Left lung (tissue), 10 donors: ENCODE data around the gene ENDOD1. TPM values are rescaled to one million over a fixed set of nuclear protein-coding genes. Genes with fewer than 3 reads are reported as not detected.
A peak's percentile ranks its signal among the peaks of the same experiment; 100 is the strongest.

Experiments used
- ATAC-seq: fragments of 200-7000 bp; cut with Tn5 transposase; one replicate; pipeline ENCODE4 v1.9.1; 2020; ENCODE audit warnings: moderate library complexity
- DNase-seq, 4 donors: peaks; one replicate each; pipeline ENCODE4 v3.0.0-alpha.2; 2013 to 2020
- H3K27ac ChIP-seq, 2 donors: fragments of 200-600 bp; sonication (generic) in 1 of 2; one replicate each; pipeline versions ENCODE4 v1.5.0 to v1.8.0; 2020 to 2021
- H3K27me3 ChIP-seq, 2 donors: fragments of 200-600 bp; sonication (generic) in 1 of 2; one replicate each; pipeline versions ENCODE4 v1.5.0 to v1.8.0; 2020 to 2021
- H3K36me3 ChIP-seq, 2 donors: fragments of 200-600 bp; sonication (generic) in 1 of 2; one replicate each; pipeline versions ENCODE4 v1.5.0 to v1.8.0; 2020 to 2021
- H3K4me1 ChIP-seq, 2 donors: fragments of 200-600 bp; one replicate each; pipeline ENCODE4 v1.8.0; 2021
- H3K4me3 ChIP-seq, 2 donors: fragments of 200-600 bp; sonication (generic) in 1 of 2; one replicate each; pipeline versions ENCODE4 v1.5.0 to v1.8.0; 2020 to 2021; ENCODE audit warnings: mild to moderate bottlenecking in 1 of 2
- H3K9me3 ChIP-seq, 2 donors: fragments of 200-600 bp; sonication (generic) in 1 of 2; one replicate each; pipeline versions ENCODE4 v1.5.0 to v1.8.0; 2020 to 2021
- intact Hi-C, 2 donors: fragments of 100-400 bp; cut with DNase I; formaldehyde crosslinking; loops; one replicate each; pipeline versions ENCODE4 v1.11.2 to v1.14.2; 2022
- polyA plus RNA-seq, 6 donors: library from polyadenylated mRNA; unstranded; fragments of 120-200 nt; gene quantifications; one replicate each; pipeline ENCODE4 v1.2.1, GENCODE V29; 2013; ENCODE audit not compliant: insufficient read length in 6 of 6
- total RNA-seq, 2 donors: library from RNA; stranded (reverse); fragmentation: NEBNext Ultra II Directional; extraction: Animal tissue kit (Norgen Biotek cat#: 25700); gene quantifications; one replicate each; pipeline ENCODE4 v1.2.1, GENCODE V29; 2021
- TF ChIP-seq, protein P1 (sequence below), 2 donors: fragments of 200-600 bp; sonication (generic) in 1 of 2; IDR thresholded peaks; one replicate each; pipeline versions ENCODE4 v1.5.0 to v1.8.0; 2021; ENCODE audit warnings: antibody characterized with exemption in 2 of 2
- donor health status: DM: no; HTN: yes; CAD: no.
- donor health status: DM: no; HTN: no; CAD: no.

ENDOD1 gene
- total and polyA plus RNA-seq, 8 donors = 24.2 to 31.2 (median 26.3) TPM

DNA sequence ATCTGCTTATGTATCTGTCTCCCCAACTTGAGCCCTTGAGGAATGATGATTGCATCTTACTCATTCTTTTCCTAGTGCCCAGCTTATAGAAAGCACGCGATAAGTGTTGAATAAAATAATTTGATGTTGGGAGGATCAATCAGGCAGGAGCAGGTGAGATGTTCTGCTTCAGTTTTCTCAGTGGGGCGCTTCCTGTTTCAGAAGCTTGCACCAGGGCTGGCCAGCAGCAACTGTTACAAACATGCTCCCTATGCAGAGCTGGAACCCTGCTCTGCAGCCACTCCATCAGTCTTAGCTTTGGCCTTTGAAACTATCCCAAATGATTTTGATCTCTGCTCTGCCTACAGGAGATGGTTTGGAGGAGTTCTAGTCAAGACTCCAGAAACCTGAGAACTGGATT lies 3.9 kb downstream of the ENDOD1 start:
- Histone ChIP-seq H3K27ac (no peak overlapping the region), H3K4me1 (peaks cover 8 to 47% of the 10 kb centered on the region in 2 donors), H3K27me3 (peaks cover 0 to 14% of the 10 kb centered on the region in 2 donors), H3K9me3 (no peaks in the 10 kb centered on the region), H3K36me3 (no peaks in the 10 kb centered on the region), H3K4me3 (no peak overlapping the region)
- DNase-seq (no peak), ATAC-seq (no peak)
- TF ChIP-seq, protein P1, sequence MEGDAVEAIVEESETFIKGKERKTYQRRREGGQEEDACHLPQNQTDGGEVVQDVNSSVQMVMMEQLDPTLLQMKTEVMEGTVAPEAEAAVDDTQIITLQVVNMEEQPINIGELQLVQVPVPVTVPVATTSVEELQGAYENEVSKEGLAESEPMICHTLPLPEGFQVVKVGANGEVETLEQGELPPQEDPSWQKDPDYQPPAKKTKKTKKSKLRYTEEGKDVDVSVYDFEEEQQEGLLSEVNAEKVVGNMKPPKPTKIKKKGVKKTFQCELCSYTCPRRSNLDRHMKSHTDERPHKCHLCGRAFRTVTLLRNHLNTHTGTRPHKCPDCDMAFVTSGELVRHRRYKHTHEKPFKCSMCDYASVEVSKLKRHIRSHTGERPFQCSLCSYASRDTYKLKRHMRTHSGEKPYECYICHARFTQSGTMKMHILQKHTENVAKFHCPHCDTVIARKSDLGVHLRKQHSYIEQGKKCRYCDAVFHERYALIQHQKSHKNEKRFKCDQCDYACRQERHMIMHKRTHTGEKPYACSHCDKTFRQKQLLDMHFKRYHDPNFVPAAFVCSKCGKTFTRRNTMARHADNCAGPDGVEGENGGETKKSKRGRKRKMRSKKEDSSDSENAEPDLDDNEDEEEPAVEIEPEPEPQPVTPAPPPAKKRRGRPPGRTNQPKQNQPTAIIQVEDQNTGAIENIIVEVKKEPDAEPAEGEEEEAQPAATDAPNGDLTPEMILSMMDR (IDR thresholded peaks at IDR 0.05) = no peak
- intact Hi-C loops = no loop called here

GRCh38 chr11:95095858-95096587 lies 6.4 kb downstream of the ENDOD1 start:
- ATAC-seq (no peak), DNase-seq (no peak)
- H3K36me3 ChIP-seq = no peaks in the 10 kb centered on the region
- peaks cover under 1 to 32% of the 10 kb centered on the region in 2 donors for H3K4me1 ChIP-seq
- TF ChIP-seq, protein P1 (IDR thresholded peaks at IDR 0.05) = no peak
- intact Hi-C loops = no loop called here
- no peak overlapping the region for H3K4me3 ChIP-seq
- no peak overlapping the region for H3K27ac ChIP-seq
- peaks cover 0 to 2% of the 10 kb centered on the region in 2 donors for H3K27me3 ChIP-seq
- H3K9me3 ChIP-seq = no peaks in the 10 kb centered on the region

- no peaks in the 10 kb centered on the region for H3K27me3 ChIP-seq
- H3K36me3 ChIP-seq = no peaks in the 10 kb centered on the region
- H3K27ac ChIP-seq = no peak overlapping the region
- no peak for ATAC-seq
- peaks cover 0 to 27% of the 10 kb centered on the region in 2 donors for H3K4me1 ChIP-seq
- no peak overlapping the region for H3K4me3 ChIP-seq
- H3K9me3 ChIP-seq = no peaks in the 10 kb centered on the region
- TF ChIP-seq, protein P1 (IDR thresholded peaks at IDR 0.05) = no peak
- intact Hi-C loops = no loop called here
- DNase-seq = no peak
Measured at GRCh38 chr11:95097209-95097608, 7.6 kb downstream of the ENDOD1 start.

GRCh38 chr11:95098826-95099225 lies 9.2 kb downstream of the ENDOD1 start:
- no peaks in the 10 kb centered on the region for H3K9me3 ChIP-seq
- H3K27me3 ChIP-seq = no peaks in the 10 kb centered on the region
- no peak for DNase-seq
- intact Hi-C loops = no loop called here
- H3K4me1 ChIP-seq = peaks cover 0 to 13% of the 10 kb centered on the region in 2 donors
- TF ChIP-seq, protein P1 (IDR thresholded peaks at IDR 0.05) = no peak
- H3K36me3 ChIP-seq = no peaks in the 10 kb centered on the region
- no peak overlapping the region for H3K4me3 ChIP-seq
- H3K27ac ChIP-seq = no peak overlapping the region
- ATAC-seq = no peak

DNA sequence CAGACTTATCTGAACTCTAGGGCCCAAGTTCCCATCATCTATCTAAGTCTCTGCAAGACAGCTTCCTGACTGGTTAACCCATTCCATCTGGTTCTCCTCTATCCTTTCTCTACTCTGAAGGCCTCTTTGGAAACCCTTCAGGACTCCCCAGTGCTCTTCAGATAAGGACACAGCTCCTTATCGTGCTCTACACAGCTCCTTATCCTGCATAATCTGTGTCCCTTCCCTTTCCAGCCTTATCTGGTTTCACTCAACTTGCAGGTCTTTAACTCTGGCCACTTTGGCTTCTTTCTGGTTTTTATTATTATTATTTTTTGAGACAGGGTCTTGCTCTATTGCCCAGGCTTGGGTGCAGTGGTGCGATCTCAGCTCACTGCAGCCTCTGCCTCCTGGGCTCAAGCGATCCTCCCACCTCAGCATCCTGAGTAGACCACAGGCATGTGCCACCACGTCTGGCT lies 10.6 kb downstream of the ENDOD1 start:
- H3K9me3 ChIP-seq = no peaks in the 10 kb centered on the region
- no peak overlapping the region for H3K4me3 ChIP-seq
- H3K36me3 ChIP-seq = no peaks in the 10 kb centered on the region
- no peaks in the 10 kb centered on the region for H3K27me3 ChIP-seq
- ATAC-seq (peak; percentile 49), DNase-seq (no peak)
- intact Hi-C loops = no loop called here
- TF ChIP-seq, protein P1 (IDR thresholded peaks at IDR 0.05) = no peak
- H3K27ac ChIP-seq = no peak overlapping the region
- H3K4me1 ChIP-seq = peaks cover 0 to 9% of the 10 kb centered on the region in 2 donors
